Measurements from ENCODE around the gene GLB1L2. TPM values are rescaled to one million over a fixed set of nuclear protein-coding genes. Genes with fewer than 3 reads are reported as not detected.

GLB1L2 gene
- total and polyA plus RNA-seq, 2 of the 13 experiments (the other 11 are each of a cell fraction or from before 2014, with no cell fraction given): 0.59 to 0.69 TPM

- no peak for TF ChIP-seq MLXIP (CRISPR knock-in tag; IDR thresholded peaks at IDR 0.05; ENCODE audit: borderline replicate concordance)
- TF ChIP-seq JUN (CRISPR knock-in tag; IDR thresholded peaks at IDR 0.05): no peak
Measured at GRCh38 chr11:134395002-134395401, 63.2 kb downstream of the GLB1L2 start (continued).

GRCh38 chr11:134397304-134398078 is 65.7 kb downstream of the GLB1L2 start:
- Histone ChIP-seq H3K4me3 (replicated peaks in 1 of 3; ENCODE audit: insufficient read depth in 1 of 3, low read depth in 2 of 3, low read length in 3 of 3) (no peak overlapping the region), H3K4me2 (ENCODE audit: low read depth, low read length) (no peak overlapping the region), H3K4me1 (ENCODE audit: insufficient read depth, low read length) (no peaks in the 10 kb centered on the region), H3K27ac (ENCODE audit: extremely low read length, insufficient read depth, low read length) (no peak overlapping the region), H3K27me3 (ENCODE audit: control insufficient read depth in 1 of 2, insufficient read depth in 2 of 2, low read length in 2 of 2) (peaks cover 2 to 40% of the 10 kb centered on the region in 2 experiments; a peak in 4 of 5 replicates), H3K79me2 (ENCODE audit: insufficient read depth, low read length) (no peaks in the 10 kb centered on the region), H3K9me3 (ENCODE audit: low read length) (no peaks in the 10 kb centered on the region), H4K20me1 (ENCODE audit: insufficient read depth, low read length) (no peaks in the 10 kb centered on the region), H3K36me3 (replicated peaks in 1 of 2; ENCODE audit: control insufficient read depth in 1 of 2, insufficient read depth in 2 of 2, low read length in 2 of 2) (no peaks in the 10 kb centered on the region), H2AFZ (ENCODE audit: low read length) (no peak overlapping the region), H3K9ac (ENCODE audit: insufficient read depth, low read depth, low read length) (no peak overlapping the region)
- CTCF ChIA-PET (ENCODE audit: low intra/inter-chr PET ratio, low total read pairs): no interaction called here
- ATAC-seq (no peak), DNase-seq (ENCODE audit: low spot score) (no peak), FAIRE-seq (no peak)
- intact Hi-C loops (cut with micrococcal nuclease; ENCODE audit: unreplicated experiment) (no loop called here), in situ Hi-C loops (cut with HindIII; ENCODE audit: extremely low pct_ligation_motif_present, low pct_unique_long_range_greater_than_20kb) (no loop called here)
- BruUV-seq (replicated peaks): no TSS peak
- POLR2A ChIA-PET: no interaction called here
- WGBS (ENCODE audit: low lambda C conversion rate): 17% methylated on average over 11 of the region's 18 CpGs
- no peak for TF ChIP-seq ZNF263 (CRISPR knock-in tag; IDR thresholded peaks at IDR 0.05)
- no peak for TF ChIP-seq RFX1 (IDR thresholded peaks at IDR 0.05)
- TF ChIP-seq MTA1 (CRISPR knock-in tag; IDR thresholded peaks at IDR 0.05; ENCODE audit: borderline replicate concordance): no peak
- no peak for TF ChIP-seq SIX4 (CRISPR knock-in tag; IDR thresholded peaks at IDR 0.05)
- no peak for TF ChIP-seq MLLT10 (CRISPR knock-in tag; IDR thresholded peaks at IDR 0.05)
- no peak for TF ChIP-seq IRX3 (CRISPR knock-in tag; IDR thresholded peaks at IDR 0.05; ENCODE audit: borderline replicate concordance, low read depth)
- no peak for TF ChIP-seq ZSCAN5A (CRISPR knock-in tag; IDR thresholded peaks at IDR 0.05; ENCODE audit: borderline replicate concordance)
- TF ChIP-seq PRMT3 (CRISPR knock-in tag; IDR thresholded peaks at IDR 0.05; ENCODE audit: borderline replicate concordance, low read depth): no peak
- no peak for TF ChIP-seq ARID2 (CRISPR knock-in tag; IDR thresholded peaks at IDR 0.05; ENCODE audit: borderline replicate concordance)
- TF ChIP-seq CENPBD1 (CRISPR knock-in tag; IDR thresholded peaks at IDR 0.05; ENCODE audit: borderline replicate concordance, low read depth): no peak
- TF ChIP-seq ZBTB2 (CRISPR knock-in tag; IDR thresholded peaks at IDR 0.05; ENCODE audit: low read depth): no peak
- TF ChIP-seq GMEB1 (CRISPR knock-in tag; IDR thresholded peaks at IDR 0.05; ENCODE audit: borderline replicate concordance): no peak
